Measurements from ENCODE around the gene DYNLL2. TPM values are rescaled to one million over a fixed set of nuclear protein-coding genes. Genes with fewer than 3 reads are reported as not detected.

DYNLL2 gene
- total RNA-seq, 2 experiments from 2014 or later, result 19.1 to 19.4 TPM

Other genes starting within 250 kb of the DYNLL2 start
- 10 to 100 TPM; 57.5 to 59.1 TPM for gene MRPS23, start 233.4 kb upstream of the DYNLL2 start, total RNA-seq
- gene CUEDC1, start 128.0 kb upstream of the DYNLL2 start, total RNA-seq, result under 1 TPM; 0.47 to 0.69 TPM
- 10 to 100 TPM; 21.7 to 22.0 TPM for gene VEZF1, start 95.2 kb upstream of the DYNLL2 start, total RNA-seq
- gene SRSF1, start 76.2 kb upstream of the DYNLL2 start, total RNA-seq, result 100 to 1,000 TPM; 248 to 257 TPM
- under 1 TPM; 0.21 to 0.40 TPM for gene OR4D1, start 65.0 kb downstream of the DYNLL2 start, total RNA-seq
- gene OR4D2, start 83.6 kb downstream of the DYNLL2 start, total RNA-seq, result not detected
- gene EPX, start 109.3 kb downstream of the DYNLL2 start, total RNA-seq, result not detected
- gene MKS1, start 135.8 kb downstream of the DYNLL2 start, total RNA-seq, result 10 to 100 TPM; 27.1 to 29.2 TPM
- not detected for gene LPO, start 155.2 kb downstream of the DYNLL2 start, total RNA-seq
- not detected for gene MPO, start 197.5 kb downstream of the DYNLL2 start, total RNA-seq
- 10 to 100 TPM; 18.5 to 20.0 TPM for gene TSPOAP1, start 245.4 kb downstream of the DYNLL2 start, total RNA-seq